Uterus (tissue), 2 donors: ENCODE data around the gene GLIPR1L2.

ENCODE experiments used
- CTCF ChIP-seq, 4 experiments: fragments of 200-600 bp in 2 of 4; fragments of 450-650 bp in 2 of 4; sonication (generic) in 2 of 4; IDR thresholded peaks; one replicate each; pipeline ENCODE4 v1.5.1; 2016 to 2019; ENCODE audit warnings: antibody characterized with exemption in 4 of 4, mild to moderate bottlenecking in 2 of 4, moderate library complexity in 1 of 4
- POLR2A ChIP-seq, 2 donors: fragments of 450-650 bp; IDR thresholded peaks; one replicate each; pipeline ENCODE4 v1.6.1; 2016; ENCODE audit warnings: antibody characterized with exemption in 2 of 2, mild to moderate bottlenecking in 1 of 2, moderate library complexity in 1 of 2

DNA sequence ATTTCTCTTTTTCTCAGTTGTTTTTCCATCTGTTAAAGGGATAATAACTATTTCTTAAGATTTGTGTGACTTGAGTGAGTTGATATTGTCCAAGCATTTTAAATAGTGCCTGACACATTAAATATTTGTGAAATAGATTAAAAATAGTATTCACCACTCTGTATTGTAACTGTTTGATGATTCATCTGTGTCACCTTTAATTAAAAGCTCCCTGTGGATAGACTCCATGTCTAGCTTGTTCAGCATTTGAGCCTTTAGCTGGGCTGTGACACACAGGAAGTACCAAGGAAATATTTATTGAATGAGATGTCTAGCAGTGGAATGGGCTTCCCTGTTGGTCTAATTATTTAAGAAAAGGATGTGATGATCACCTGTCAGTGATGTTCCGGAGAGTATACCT is 1.8 kb upstream of the GLIPR1L2 start:
- TF ChIP-seq CTCF (IDR thresholded peaks at IDR 0.05), result no peak
- TF ChIP-seq POLR2A (IDR thresholded peaks at IDR 0.05), result no peak
